HepG2 (cell line): Measurements from ENCODE around the gene GSKIP. TPM values are rescaled to one million over a fixed set of nuclear protein-coding genes. Genes with fewer than 3 reads are reported as not detected.
A peak's percentile ranks its signal among the peaks of the same experiment; 100 is the strongest.

ENCODE experiments used
- ASH2L ChIP-seq: fragments of 300-600, 200-600 bp; sonication (generic); IDR thresholded peaks from 2 replicates; pipeline ENCODE4 v1.7.0; 2017; ENCODE audit warnings: low read depth, mild to moderate bottlenecking, moderate library complexity, mixed read lengths, low read length; ENCODE audit not compliant: insufficient read length
- ATAD3A ChIP-seq: sonication (generic); formaldehyde crosslinking; IDR thresholded peaks from 2 replicates; pipeline ENCODE4 v1.4.0; 2020; ENCODE audit warnings: missing genetic modification reagents
- CHD2 ChIP-seq: IDR thresholded peaks from 2 replicates; pipeline ENCODE4 v1.6.1; 2011; ENCODE audit warnings: low read depth, low read length, improper control_type of control experiment
- DMAP1 ChIP-seq: IDR thresholded peaks from 2 replicates; pipeline ENCODE4 v1.6.1; 2016
- IRX3 ChIP-seq: sonication (generic); formaldehyde crosslinking; IDR thresholded peaks from 2 replicates; pipeline ENCODE4 v1.8.1; 2023; ENCODE audit warnings: mild to moderate bottlenecking, low read depth, missing genetic modification reagents, borderline replicate concordance
- KDM3A ChIP-seq: IDR thresholded peaks from 2 replicates; pipeline ENCODE4 v1.6.1; 2018; ENCODE audit warnings: low read depth, missing compliant biosample characterization
- KMT2A ChIP-seq: sonication (generic); formaldehyde crosslinking; IDR thresholded peaks from 2 replicates; pipeline ENCODE4 v1.4.0; 2020; ENCODE audit warnings: missing genetic modification reagents
- NCOA5 ChIP-seq: sonication (generic); formaldehyde crosslinking; IDR thresholded peaks from 2 replicates; pipeline ENCODE4 v1.4.0; 2020; ENCODE audit warnings: missing genetic modification reagents
- NR2F6 ChIP-seq, 2 experiments: IDR thresholded peaks; 2 replicates each; pipeline ENCODE4 v1.6.1; 2016; ENCODE audit warnings: antibody characterized with exemption in 1 of 2, mild to moderate bottlenecking in 1 of 2
- PAF1 ChIP-seq: IDR thresholded peaks from 2 replicates; pipeline ENCODE4 v1.6.1; 2016; ENCODE audit warnings: missing genetic modification reagents, missing compliant biosample characterization
- PCBP1 ChIP-seq: fragments of 200-400 bp; formaldehyde crosslinking; IDR thresholded peaks from 2 replicates; pipeline ENCODE4 v1.6.1; 2017; ENCODE audit warnings: mild to moderate bottlenecking, low read depth, low read length, borderline replicate concordance
- SP5 ChIP-seq: IDR thresholded peaks from 2 replicates; pipeline ENCODE4 v1.6.1; 2016; ENCODE audit warnings: low read depth, borderline replicate concordance
- ZC3H13 ChIP-seq: sonication (generic); formaldehyde crosslinking; IDR thresholded peaks from 2 replicates; pipeline ENCODE4 v1.8.1; 2023; ENCODE audit warnings: mild to moderate bottlenecking, missing genetic modification reagents, moderate library complexity
- ZNF557 ChIP-seq: sonication (generic); formaldehyde crosslinking; IDR thresholded peaks from 2 replicates; pipeline ENCODE4 v1.4.0; 2020; ENCODE audit warnings: missing genetic modification reagents
- ZNF816 ChIP-seq: sonication (generic); formaldehyde crosslinking; IDR thresholded peaks from 2 replicates; pipeline ENCODE4 v1.8.0; 2022; ENCODE audit warnings: missing genetic modification reagents, mild to moderate bottlenecking, borderline replicate concordance
- ZNF878 ChIP-seq: sonication (generic); formaldehyde crosslinking; IDR thresholded peaks from 2 replicates; pipeline ENCODE4 v1.8.1; 2023; ENCODE audit warnings: mild to moderate bottlenecking, missing genetic modification reagents, moderate library complexity
- polyA plus RNA-seq, 8 experiments: library from polyadenylated mRNA; depleted of rRNA in 3 of 8; stranded (reverse) in 7 of 8; unstranded in 1 of 8; fragments of >200 nt; fragmentation: Illumina TruSeq in 4 of 8; extraction: Trizol in 4 of 8; gene quantifications; 2 replicates each; pipeline versions ENCODE4 v1.2.1 to v1.2.3, GENCODE V29; 2011 to 2016; ENCODE audit warnings: low read depth in 4 of 8, missing spikeins in 1 of 8, mixed read lengths in 1 of 8; ENCODE audit not compliant: insufficient read depth in 1 of 8
- total RNA-seq, 5 experiments: library from RNA; depleted of rRNA; stranded (reverse); fragments of >200 nt; fragmentation: Illumina TruSeq; extraction: Trizol; gene quantifications; 2 replicates each; pipeline ENCODE4 v1.2.3, GENCODE V29; 2016; ENCODE audit warnings: low read depth in 1 of 5
- TF ChIP-seq, protein P1 (sequence below): IDR thresholded peaks from 2 replicates; pipeline ENCODE4 v1.6.1; 2016; ENCODE audit warnings: mild to moderate bottlenecking
- TF ChIP-seq, protein P2 (sequence below): sonication (generic); formaldehyde crosslinking; IDR thresholded peaks from 2 replicates; pipeline ENCODE4 v1.8.0; 2022; ENCODE audit warnings: mild to moderate bottlenecking, missing genetic modification reagents; ENCODE audit not compliant: insufficient replicate concordance
- TF ChIP-seq, protein P3 (sequence below): IDR thresholded peaks from 2 replicates; pipeline ENCODE4 v1.6.1; 2016; ENCODE audit warnings: missing biosample characterization, missing genetic modification reagents, low read depth
- TF ChIP-seq, protein P4 (sequence below): sonication (generic); formaldehyde crosslinking; IDR thresholded peaks from 2 replicates; pipeline ENCODE4 v1.5.0; 2020; ENCODE audit warnings: missing genetic modification reagents
- TF ChIP-seq, protein P5 (sequence below): sonication (generic); formaldehyde crosslinking; IDR thresholded peaks from 2 replicates; pipeline ENCODE4 v1.4.0; 2020; ENCODE audit warnings: missing genetic modification reagents
- TF ChIP-seq, protein P6 (sequence below): sonication (generic); formaldehyde crosslinking; IDR thresholded peaks from 2 replicates; pipeline ENCODE4 v1.4.0; 2020; ENCODE audit warnings: low read depth, mild to moderate bottlenecking, missing genetic modification reagents

The GSKIP gene
- total and polyA plus RNA-seq, 2 of the 13 experiments (the other 11 are each of a cell fraction or from before 2014, with no cell fraction given): 12.5 to 27.3 TPM

DNA sequence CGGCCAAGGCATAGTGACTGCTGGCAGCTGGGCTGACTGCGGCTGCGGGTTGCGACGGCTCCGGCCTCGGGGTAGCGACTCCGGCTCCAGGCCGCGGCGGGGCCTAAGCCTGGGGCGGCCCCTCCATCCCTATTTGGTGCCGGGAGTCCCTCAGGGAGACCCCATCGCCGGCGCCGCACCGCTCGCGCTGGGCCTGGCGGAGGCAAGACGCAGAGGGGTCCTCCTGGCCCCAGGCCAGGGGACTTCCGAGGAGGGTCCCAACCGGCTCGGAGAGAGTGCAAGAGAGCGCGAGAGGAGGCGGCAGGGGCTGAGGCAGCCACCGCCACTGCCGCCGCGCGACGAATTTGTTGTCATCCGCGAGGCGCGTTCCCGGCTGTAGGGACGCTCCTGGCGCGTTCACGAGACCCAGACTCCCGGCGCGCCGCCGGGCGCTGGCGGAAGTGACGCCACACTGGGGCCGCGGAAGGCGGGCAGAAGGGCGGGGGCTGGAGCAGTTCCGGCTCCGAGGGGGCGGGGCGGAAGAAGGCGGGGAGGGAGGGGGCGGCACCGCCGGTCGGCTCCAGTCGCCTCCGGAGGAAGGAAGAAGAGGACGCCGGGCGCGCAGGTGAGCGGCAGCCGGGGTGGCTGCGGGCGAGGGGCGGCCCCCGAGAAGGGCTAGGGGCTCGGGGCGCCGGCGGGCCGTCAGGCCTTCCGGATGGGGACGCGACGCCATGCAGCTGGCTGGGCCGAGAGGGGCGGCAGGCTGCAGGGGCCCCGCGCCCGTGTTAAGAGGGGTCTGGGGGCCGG is at the start of gene GSKIP, which contains the start of gene ATG2B (continued):
- TF ChIP-seq, protein P1, sequence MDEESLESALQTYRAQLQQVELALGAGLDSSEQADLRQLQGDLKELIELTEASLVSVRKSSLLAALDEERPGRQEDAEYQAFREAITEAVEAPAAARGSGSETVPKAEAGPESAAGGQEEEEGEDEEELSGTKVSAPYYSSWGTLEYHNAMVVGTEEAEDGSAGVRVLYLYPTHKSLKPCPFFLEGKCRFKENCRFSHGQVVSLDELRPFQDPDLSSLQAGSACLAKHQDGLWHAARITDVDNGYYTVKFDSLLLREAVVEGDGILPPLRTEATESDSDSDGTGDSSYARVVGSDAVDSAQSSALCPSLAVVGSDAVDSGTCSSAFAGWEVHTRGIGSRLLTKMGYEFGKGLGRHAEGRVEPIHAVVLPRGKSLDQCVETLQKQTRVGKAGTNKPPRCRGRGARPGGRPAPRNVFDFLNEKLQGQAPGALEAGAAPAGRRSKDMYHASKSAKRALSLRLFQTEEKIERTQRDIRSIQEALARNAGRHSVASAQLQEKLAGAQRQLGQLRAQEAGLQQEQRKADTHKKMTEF (CRISPR knock-in tag): peak; percentile 79
- peak; percentile 56; the same call in 1 of the 2 replicates for TF ChIP-seq KDM3A (CRISPR knock-in tag)
- no peak for TF ChIP-seq ATAD3A (CRISPR knock-in tag)
- no peak for TF ChIP-seq NR2F6 (IDR thresholded peaks at IDR 0.05)
- TF ChIP-seq NR2F6 (CRISPR knock-in tag; IDR thresholded peaks at IDR 0.05): no peak
- no peak for TF ChIP-seq ZNF557 (CRISPR knock-in tag)
- TF ChIP-seq IRX3: no peak
- no peak for TF ChIP-seq PAF1
- TF ChIP-seq ZNF878: no peak
- TF ChIP-seq NCOA5 (CRISPR knock-in tag): no peak
- TF ChIP-seq ZNF816 (CRISPR knock-in tag): no peak
- no peak for TF ChIP-seq SP5 (CRISPR knock-in tag)
- TF ChIP-seq CHD2: no peak
- TF ChIP-seq, protein P2, sequence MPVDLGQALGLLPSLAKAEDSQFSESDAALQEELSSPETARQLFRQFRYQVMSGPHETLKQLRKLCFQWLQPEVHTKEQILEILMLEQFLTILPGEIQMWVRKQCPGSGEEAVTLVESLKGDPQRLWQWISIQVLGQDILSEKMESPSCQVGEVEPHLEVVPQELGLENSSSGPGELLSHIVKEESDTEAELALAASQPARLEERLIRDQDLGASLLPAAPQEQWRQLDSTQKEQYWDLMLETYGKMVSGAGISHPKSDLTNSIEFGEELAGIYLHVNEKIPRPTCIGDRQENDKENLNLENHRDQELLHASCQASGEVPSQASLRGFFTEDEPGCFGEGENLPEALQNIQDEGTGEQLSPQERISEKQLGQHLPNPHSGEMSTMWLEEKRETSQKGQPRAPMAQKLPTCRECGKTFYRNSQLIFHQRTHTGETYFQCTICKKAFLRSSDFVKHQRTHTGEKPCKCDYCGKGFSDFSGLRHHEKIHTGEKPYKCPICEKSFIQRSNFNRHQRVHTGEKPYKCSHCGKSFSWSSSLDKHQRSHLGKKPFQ: no peak
- TF ChIP-seq, protein P3, sequence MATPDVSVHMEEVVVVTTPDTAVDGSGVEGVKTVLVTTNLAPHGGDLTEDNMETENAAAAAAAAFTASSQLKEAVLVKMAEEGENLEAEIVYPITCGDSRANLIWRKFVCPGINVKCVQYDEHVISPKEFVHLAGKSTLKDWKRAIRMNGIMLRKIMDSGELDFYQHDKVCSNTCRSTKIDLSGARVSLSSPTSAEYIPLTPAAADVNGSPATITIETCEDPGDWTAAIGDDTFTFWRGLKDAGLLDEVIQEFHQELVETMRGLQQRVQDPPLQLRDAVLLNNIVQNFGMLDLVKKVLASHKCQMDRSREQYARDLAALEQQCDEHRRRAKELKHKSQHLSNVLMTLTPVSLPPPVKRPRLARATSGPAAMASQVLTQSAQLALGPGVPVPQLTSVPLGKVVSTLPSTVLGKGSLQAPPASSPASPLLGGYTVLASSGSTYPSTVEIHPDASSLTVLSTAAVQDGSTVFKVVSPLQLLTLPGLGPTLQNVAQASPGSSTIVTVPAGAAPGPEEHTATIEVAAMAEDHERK (CRISPR knock-in tag): no peak
- peak; percentile 43; the same call in 1 of the 2 replicates for TF ChIP-seq ZC3H13 (CRISPR knock-in tag)
- no peak for TF ChIP-seq PCBP1
- no peak for TF ChIP-seq DMAP1 (CRISPR knock-in tag)
- TF ChIP-seq, protein P4, sequence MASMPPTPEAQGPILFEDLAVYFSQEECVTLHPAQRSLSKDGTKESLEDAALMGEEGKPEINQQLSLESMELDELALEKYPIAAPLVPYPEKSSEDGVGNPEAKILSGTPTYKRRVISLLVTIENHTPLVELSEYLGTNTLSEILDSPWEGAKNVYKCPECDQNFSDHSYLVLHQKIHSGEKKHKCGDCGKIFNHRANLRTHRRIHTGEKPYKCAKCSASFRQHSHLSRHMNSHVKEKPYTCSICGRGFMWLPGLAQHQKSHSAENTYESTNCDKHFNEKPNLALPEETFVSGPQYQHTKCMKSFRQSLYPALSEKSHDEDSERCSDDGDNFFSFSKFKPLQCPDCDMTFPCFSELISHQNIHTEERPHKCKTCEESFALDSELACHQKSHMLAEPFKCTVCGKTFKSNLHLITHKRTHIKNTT (CRISPR knock-in tag): no peak
- TF ChIP-seq KMT2A (CRISPR knock-in tag): peak; percentile 46; the same call in 1 of the 2 replicates
- TF ChIP-seq ASH2L: peak; percentile 48
- TF ChIP-seq, protein P5, sequence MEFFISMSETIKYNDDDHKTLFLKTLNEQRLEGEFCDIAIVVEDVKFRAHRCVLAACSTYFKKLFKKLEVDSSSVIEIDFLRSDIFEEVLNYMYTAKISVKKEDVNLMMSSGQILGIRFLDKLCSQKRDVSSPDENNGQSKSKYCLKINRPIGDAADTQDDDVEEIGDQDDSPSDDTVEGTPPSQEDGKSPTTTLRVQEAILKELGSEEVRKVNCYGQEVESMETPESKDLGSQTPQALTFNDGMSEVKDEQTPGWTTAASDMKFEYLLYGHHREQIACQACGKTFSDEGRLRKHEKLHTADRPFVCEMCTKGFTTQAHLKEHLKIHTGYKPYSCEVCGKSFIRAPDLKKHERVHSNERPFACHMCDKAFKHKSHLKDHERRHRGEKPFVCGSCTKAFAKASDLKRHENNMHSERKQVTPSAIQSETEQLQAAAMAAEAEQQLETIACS: peak; percentile 96
- TF ChIP-seq, protein P6, sequence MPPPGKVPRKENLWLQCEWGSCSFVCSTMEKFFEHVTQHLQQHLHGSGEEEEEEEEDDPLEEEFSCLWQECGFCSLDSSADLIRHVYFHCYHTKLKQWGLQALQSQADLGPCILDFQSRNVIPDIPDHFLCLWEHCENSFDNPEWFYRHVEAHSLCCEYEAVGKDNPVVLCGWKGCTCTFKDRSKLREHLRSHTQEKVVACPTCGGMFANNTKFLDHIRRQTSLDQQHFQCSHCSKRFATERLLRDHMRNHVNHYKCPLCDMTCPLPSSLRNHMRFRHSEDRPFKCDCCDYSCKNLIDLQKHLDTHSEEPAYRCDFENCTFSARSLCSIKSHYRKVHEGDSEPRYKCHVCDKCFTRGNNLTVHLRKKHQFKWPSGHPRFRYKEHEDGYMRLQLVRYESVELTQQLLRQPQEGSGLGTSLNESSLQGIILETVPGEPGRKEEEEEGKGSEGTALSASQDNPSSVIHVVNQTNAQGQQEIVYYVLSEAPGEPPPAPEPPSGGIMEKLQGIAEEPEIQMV: no peak
